ENCODE results near the gene PTGS1.

PTGS1 gene

DNA sequence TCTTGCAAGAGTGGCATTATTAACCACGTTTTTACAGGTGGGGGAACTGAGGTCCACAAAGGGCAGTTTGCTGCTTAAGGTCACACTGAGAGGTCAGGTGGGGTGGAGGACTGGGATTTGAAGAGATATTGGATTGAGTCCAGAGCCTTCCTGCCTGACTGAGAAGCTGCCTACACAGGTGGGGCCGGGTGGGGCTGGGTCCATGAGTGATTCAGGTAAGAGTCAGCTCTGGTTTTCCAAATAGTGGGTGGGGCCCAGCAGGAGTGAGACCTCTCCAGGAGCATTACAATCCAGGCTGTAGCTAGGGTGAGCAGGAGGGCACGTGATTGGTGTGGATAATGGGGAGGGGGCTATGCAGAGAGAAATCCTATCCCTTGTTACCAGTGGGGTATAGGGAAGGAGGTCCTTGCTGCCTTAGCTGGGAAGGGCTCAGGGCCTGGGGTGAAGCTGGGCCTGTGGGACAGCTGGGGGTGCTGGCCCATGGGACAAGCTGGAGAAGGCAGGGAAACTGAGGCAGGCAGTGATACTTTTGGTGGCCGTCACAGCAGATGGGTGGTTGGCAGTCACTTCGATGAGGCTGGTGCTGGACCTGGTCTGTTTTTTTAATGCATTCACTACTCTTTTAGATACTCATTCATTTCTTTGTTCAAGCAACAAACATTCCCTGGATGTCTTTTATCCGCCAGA is 2.9 kb upstream of the PTGS1 start:
- H3K9me3 ChIP-seq (ENCODE audit: insufficient read depth, low read depth, low read length), result no peaks in the 10 kb centered on the region
- no peak overlapping the region for H3K9ac ChIP-seq (ENCODE audit: low read depth, low read length, poor library complexity, severe bottlenecking)
- H4K20me1 ChIP-seq (ENCODE audit: insufficient read depth, low read length, poor library complexity, severe bottlenecking), result no peaks in the 10 kb centered on the region
- H3F3A ChIP-seq (ENCODE audit: low read depth), result no peaks in the 10 kb centered on the region
- H3K4me2 ChIP-seq (ENCODE audit: low read depth, low read length, poor library complexity, severe bottlenecking), result no peak overlapping the region
- TF ChIP-seq, protein P1, sequence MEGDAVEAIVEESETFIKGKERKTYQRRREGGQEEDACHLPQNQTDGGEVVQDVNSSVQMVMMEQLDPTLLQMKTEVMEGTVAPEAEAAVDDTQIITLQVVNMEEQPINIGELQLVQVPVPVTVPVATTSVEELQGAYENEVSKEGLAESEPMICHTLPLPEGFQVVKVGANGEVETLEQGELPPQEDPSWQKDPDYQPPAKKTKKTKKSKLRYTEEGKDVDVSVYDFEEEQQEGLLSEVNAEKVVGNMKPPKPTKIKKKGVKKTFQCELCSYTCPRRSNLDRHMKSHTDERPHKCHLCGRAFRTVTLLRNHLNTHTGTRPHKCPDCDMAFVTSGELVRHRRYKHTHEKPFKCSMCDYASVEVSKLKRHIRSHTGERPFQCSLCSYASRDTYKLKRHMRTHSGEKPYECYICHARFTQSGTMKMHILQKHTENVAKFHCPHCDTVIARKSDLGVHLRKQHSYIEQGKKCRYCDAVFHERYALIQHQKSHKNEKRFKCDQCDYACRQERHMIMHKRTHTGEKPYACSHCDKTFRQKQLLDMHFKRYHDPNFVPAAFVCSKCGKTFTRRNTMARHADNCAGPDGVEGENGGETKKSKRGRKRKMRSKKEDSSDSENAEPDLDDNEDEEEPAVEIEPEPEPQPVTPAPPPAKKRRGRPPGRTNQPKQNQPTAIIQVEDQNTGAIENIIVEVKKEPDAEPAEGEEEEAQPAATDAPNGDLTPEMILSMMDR (conservative IDR thresholded peaks at IDR 0.05; ENCODE audit: low read length), result no peak
- no peak for TF ChIP-seq EZH2phosphoT487 (IDR thresholded peaks at IDR 0.05; ENCODE audit: borderline replicate concordance)
- peaks cover 23% of the 10 kb centered on the region for H3K4me1 ChIP-seq (ENCODE audit: insufficient read depth, low read length, poor library complexity, severe bottlenecking)
- H3K36me3 ChIP-seq (ENCODE audit: insufficient read depth, low read length), result no peaks in the 10 kb centered on the region
- H3K4me3 ChIP-seq (ENCODE audit: low read length, poor library complexity, severe bottlenecking), result no peak overlapping the region
- H2AFZ ChIP-seq (ENCODE audit: low read length), result no peak overlapping the region
- no peaks in the 10 kb centered on the region for H3K27me3 ChIP-seq (ENCODE audit: insufficient read depth, low read length, poor library complexity, severe bottlenecking)
- no peaks in the 10 kb centered on the region for H3K79me2 ChIP-seq (ENCODE audit: insufficient read depth, low read length)
- no peaks in the 10 kb centered on the region for H3K9me2 ChIP-seq (replicated peaks; ENCODE audit: low read depth, low read length)

- Histone ChIP-seq H4K20me1 (ENCODE audit: insufficient read depth, low read length, poor library complexity, severe bottlenecking) (no peaks in the 10 kb centered on the region), H2AFZ (ENCODE audit: low read length) (no peak overlapping the region), H3K4me2 (ENCODE audit: low read depth, low read length, poor library complexity, severe bottlenecking) (no peak overlapping the region), H3K9ac (ENCODE audit: low read depth, low read length, poor library complexity, severe bottlenecking) (no peak overlapping the region), H3K79me2 (ENCODE audit: insufficient read depth, low read length) (no peaks in the 10 kb centered on the region), H3K27me3 (ENCODE audit: insufficient read depth, low read length, poor library complexity, severe bottlenecking) (no peaks in the 10 kb centered on the region), H3K9me2 (replicated peaks; ENCODE audit: low read depth, low read length) (no peaks in the 10 kb centered on the region), H3K9me3 (ENCODE audit: insufficient read depth, low read depth, low read length) (no peaks in the 10 kb centered on the region), H3F3A (ENCODE audit: low read depth) (no peaks in the 10 kb centered on the region), H3K36me3 (ENCODE audit: insufficient read depth, low read length) (no peaks in the 10 kb centered on the region), H3K4me1 (ENCODE audit: insufficient read depth, low read length, poor library complexity, severe bottlenecking) (peaks cover 23% of the 10 kb centered on the region), H3K4me3 (ENCODE audit: low read length, poor library complexity, severe bottlenecking) (no peak overlapping the region)
- TF ChIP-seq EZH2phosphoT487 (IDR thresholded peaks at IDR 0.05; ENCODE audit: borderline replicate concordance), result no peak
Observed at GRCh38 chr9:122368642-122369041, 2.2 kb upstream of the PTGS1 start.

DNA sequence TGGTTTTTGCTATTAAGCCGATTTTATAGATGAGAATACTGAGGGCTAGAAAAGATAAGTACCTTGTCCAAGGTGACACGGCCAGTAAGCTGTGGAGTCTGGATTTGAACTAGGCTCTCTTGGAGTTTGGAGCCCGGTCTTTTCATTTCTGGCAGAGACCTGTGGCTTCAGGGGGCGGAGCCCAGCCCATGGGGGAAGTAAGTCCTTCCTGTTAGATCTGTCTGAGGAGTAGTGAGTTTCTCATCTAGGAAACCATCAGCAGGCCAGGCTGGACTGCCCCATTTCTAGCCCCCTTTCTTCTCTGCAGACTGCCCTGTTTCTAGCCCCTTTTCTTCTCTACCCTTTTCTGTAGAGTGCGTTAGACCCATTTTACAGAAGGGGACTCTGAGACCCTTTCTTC is 521 bp upstream of the PTGS1 start:
- peak overlapping the region; percentile 20 for H3K9ac ChIP-seq (ENCODE audit: low read depth, low read length, poor library complexity, severe bottlenecking)
- no peaks in the 10 kb centered on the region for H3F3A ChIP-seq (ENCODE audit: low read depth)
- TF ChIP-seq EZH2phosphoT487 (IDR thresholded peaks at IDR 0.05; ENCODE audit: borderline replicate concordance), result no peak
- TF ChIP-seq, protein P1 (conservative IDR thresholded peaks at IDR 0.05; ENCODE audit: low read length), result no peak
- H3K36me3 ChIP-seq (ENCODE audit: insufficient read depth, low read length), result no peaks in the 10 kb centered on the region
- H3K27me3 ChIP-seq (ENCODE audit: insufficient read depth, low read length, poor library complexity, severe bottlenecking), result no peaks in the 10 kb centered on the region
- H3K4me1 ChIP-seq (ENCODE audit: insufficient read depth, low read length, poor library complexity, severe bottlenecking), result peaks cover 23% of the 10 kb centered on the region
- H3K9me2 ChIP-seq (replicated peaks; ENCODE audit: low read depth, low read length), result no peaks in the 10 kb centered on the region
- peak overlapping the region; percentile 86 for H2AFZ ChIP-seq (ENCODE audit: low read length)
- no peaks in the 10 kb centered on the region for H3K9me3 ChIP-seq (ENCODE audit: insufficient read depth, low read depth, low read length)
- no peaks in the 10 kb centered on the region for H3K79me2 ChIP-seq (ENCODE audit: insufficient read depth, low read length)
- no peaks in the 10 kb centered on the region for H4K20me1 ChIP-seq (ENCODE audit: insufficient read depth, low read length, poor library complexity, severe bottlenecking)
- peak overlapping the region; percentile 78 for H3K4me2 ChIP-seq (ENCODE audit: low read depth, low read length, poor library complexity, severe bottlenecking)
- peak overlapping the region; percentile 71 for H3K4me3 ChIP-seq (ENCODE audit: low read length, poor library complexity, severe bottlenecking)

DNA sequence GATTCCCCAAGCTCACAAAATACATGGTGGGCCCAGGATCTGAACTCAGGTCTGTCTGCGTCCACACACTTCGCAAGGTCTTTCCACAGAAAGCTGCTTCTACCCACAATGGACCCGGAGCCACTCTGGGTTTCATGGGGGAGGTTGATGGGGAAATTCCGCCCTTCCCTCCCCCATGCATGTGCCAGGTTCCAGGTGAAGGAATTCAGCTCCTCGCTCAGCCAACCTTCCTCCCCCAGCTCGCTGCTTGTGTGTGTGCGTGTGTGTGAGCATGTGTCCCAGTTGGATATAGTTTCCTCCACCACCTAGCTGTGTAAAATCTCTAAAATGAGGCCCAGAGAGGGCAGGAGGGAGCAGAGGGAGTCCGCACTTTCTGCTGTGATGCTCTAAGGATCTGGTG is 1.0 kb downstream of the PTGS1 start:
- no peaks in the 10 kb centered on the region for H3K36me3 ChIP-seq (ENCODE audit: insufficient read depth, low read length)
- no peaks in the 10 kb centered on the region for H3K79me2 ChIP-seq (ENCODE audit: insufficient read depth, low read length)
- peak overlapping the region; percentile 78 for H3K4me2 ChIP-seq (ENCODE audit: low read depth, low read length, poor library complexity, severe bottlenecking)
- H3K4me1 ChIP-seq (ENCODE audit: insufficient read depth, low read length, poor library complexity, severe bottlenecking), result peaks cover 23% of the 10 kb centered on the region
- no peaks in the 10 kb centered on the region for H3K9me3 ChIP-seq (ENCODE audit: insufficient read depth, low read depth, low read length)
- no peaks in the 10 kb centered on the region for H4K20me1 ChIP-seq (ENCODE audit: insufficient read depth, low read length, poor library complexity, severe bottlenecking)
- H3F3A ChIP-seq (ENCODE audit: low read depth), result no peaks in the 10 kb centered on the region
- H3K9me2 ChIP-seq (replicated peaks; ENCODE audit: low read depth, low read length), result no peaks in the 10 kb centered on the region
- H3K27me3 ChIP-seq (ENCODE audit: insufficient read depth, low read length, poor library complexity, severe bottlenecking), result no peaks in the 10 kb centered on the region
- H3K9ac ChIP-seq (ENCODE audit: low read depth, low read length, poor library complexity, severe bottlenecking), result peak overlapping the region; percentile 64
- no peak overlapping the region for H2AFZ ChIP-seq (ENCODE audit: low read length)
- peak overlapping the region; percentile 71 for H3K4me3 ChIP-seq (ENCODE audit: low read length, poor library complexity, severe bottlenecking)
- TF ChIP-seq, protein P1 (conservative IDR thresholded peaks at IDR 0.05; ENCODE audit: low read length), result no peak
- TF ChIP-seq EZH2phosphoT487 (IDR thresholded peaks at IDR 0.05; ENCODE audit: borderline replicate concordance), result no peak

Measured in Loucy (cell line).